NT2/D1 (cell line): ENCODE measurements around the gene PLA2G1B.

ENCODE experiments used
- SUZ12 ChIP-seq: IDR thresholded peaks from 2 replicates; pipeline ENCODE4 v1.6.1; 2011; ENCODE audit not compliant: insufficient read length, insufficient read depth; ENCODE audit errors: extremely low read depth
- YY1 ChIP-seq: IDR thresholded peaks from 2 replicates; pipeline ENCODE4 v1.6.1; 2011; ENCODE audit not compliant: insufficient read length, insufficient read depth
- ZNF274 ChIP-seq: IDR thresholded peaks from 2 replicates; pipeline ENCODE4 v1.6.1; 2011; ENCODE audit warnings: mild to moderate bottlenecking, low read depth, low read length

- TF ChIP-seq ZNF274 (no peak), SUZ12 (no peak), YY1 (no peak)
Measured at GRCh38 chr12:120342175-120343038, 14.8 kb upstream of the PLA2G1B start.
